GM12878 (cell line): ENCODE results near the gene LBH. TPM values are rescaled to one million over a fixed set of nuclear protein-coding genes. Genes with fewer than 3 reads are reported as not detected.

Experiments used
- ATAC-seq: fragments of 200-7000 bp; cut with Tn5 transposase; 3 replicates; pipeline ENCODE4 v1.9.1; 2020; ENCODE audit warnings: mild to moderate bottlenecking, moderate library complexity
- BruUV-seq: library from RNA; stranded (reverse); fragments of 400-500 nt; replicated peaks from 2 replicates; lab custom pipeline; 2021; lab: Mats Ljungman, UMichigan
- CTCF ChIA-PET: fragments of 300-600 bp; sonication (Branson Sonifier 250); formaldehyde crosslinking; extraction: SDS; loops from one replicate; lab custom pipeline; 2021; ENCODE audit warnings: inconsistent platforms; lab: Yijun Ruan, JAX
- POLR2A ChIA-PET: fragments of 350-600 bp; formaldehyde crosslinking; extraction: SDS; loops from one replicate; lab custom pipeline; 2021; ENCODE audit warnings: inconsistent platforms; lab: Charles Lee
- RAD21 ChIA-PET: fragments of 300-600 bp; sonication (Branson Sonifier 250); formaldehyde crosslinking; loops from one replicate; lab custom pipeline; 2023; ENCODE audit warnings: antibody characterized with exemption; ENCODE audit not compliant: unreplicated experiment; lab: Charles Lee
- SMC1A ChIA-PET: fragments of 300-600 bp; sonication (Branson Sonifier 250); formaldehyde crosslinking; loops from one replicate; lab custom pipeline; 2023; ENCODE audit not compliant: unreplicated experiment, uncharacterized antibody; lab: Charles Lee
- DNase-seq: peaks from one replicate; pipeline ENCODE4 v3.0.0-alpha.2; 2011; ENCODE audit warnings: low read depth, low spot score
- FAIRE-seq: peaks from 3 replicates; lab custom pipeline; 2011; peaks lifted over from hg19 to GRCh38; lab: Jason Lieb, UNC
- H2AFZ ChIP-seq: 2 replicates; pipeline ENCODE4 v1.6.0; 2011; ENCODE audit warnings: low read depth, low read length, control low read depth; ENCODE audit not compliant: control insufficient read depth
- H3K27ac ChIP-seq: 2 replicates; pipeline ENCODE4 v1.5.1; 2011; ENCODE audit warnings: control low read depth; ENCODE audit not compliant: control insufficient read depth, insufficient read depth
- H3K27me3 ChIP-seq, 2 experiments: replicated peaks in 1 of 2; 2 replicates each; pipeline versions ENCODE4 v1.6.0 to v1.6.1; 2011; ENCODE audit warnings: low read length in 1 of 2; ENCODE audit not compliant: control insufficient read depth in 2 of 2, insufficient read depth in 2 of 2
- H3K36me3 ChIP-seq, 2 experiments: 2 replicates each; pipeline ENCODE4 v1.5.1; 2011; ENCODE audit warnings: low read length in 1 of 2; ENCODE audit not compliant: control insufficient read depth in 2 of 2, insufficient read depth in 2 of 2
- H3K4me1 ChIP-seq: 2 replicates; pipeline ENCODE4 v1.6.1; 2011; ENCODE audit warnings: mild to moderate bottlenecking, low read length, moderate library complexity, mixed read lengths; ENCODE audit not compliant: control insufficient read depth, insufficient read depth
- H3K4me2 ChIP-seq: 2 replicates; pipeline ENCODE4 v1.6.0; 2011; ENCODE audit warnings: control low read depth; ENCODE audit not compliant: control insufficient read depth, insufficient read depth
- H3K4me3 ChIP-seq: fragments of 200-600 bp; sonication (generic); 2 replicates; pipeline ENCODE4 v1.5.1; 2016
- H3K79me2 ChIP-seq: 2 replicates; pipeline ENCODE4 v1.6.0; 2011; ENCODE audit warnings: low read length; ENCODE audit not compliant: control insufficient read depth, insufficient read depth
- H3K9ac ChIP-seq: 2 replicates; pipeline ENCODE4 v1.8.0; 2011; ENCODE audit warnings: low read length, control low read depth, mixed read lengths; ENCODE audit not compliant: control insufficient read depth, insufficient read depth
- H3K9me3 ChIP-seq: replicated peaks from 3 replicates; pipeline ENCODE4 v1.5.1; 2011; ENCODE audit warnings: mild to moderate bottlenecking, low read length; ENCODE audit not compliant: control insufficient read depth, insufficient read depth
- H4K20me1 ChIP-seq: 2 replicates; pipeline ENCODE4 v1.6.0; 2011; ENCODE audit not compliant: control insufficient read depth, insufficient read depth
- BMI1 ChIP-seq: fragments of 450-650 bp; IDR thresholded peaks from 2 replicates; pipeline ENCODE4 v1.6.1; 2016; ENCODE audit warnings: mild to moderate bottlenecking, moderate library complexity, borderline replicate concordance
- CEBPB ChIP-seq, 2 experiments: fragments of 150-350 bp in 1 of 2; IDR thresholded peaks; 2 replicates each; pipeline ENCODE4 v1.6.1; 2012 to 2014; ENCODE audit warnings: low read depth in 2 of 2, low read length in 2 of 2, borderline replicate concordance in 1 of 2, inconsistent platforms in 1 of 2
- GABPA ChIP-seq: IDR thresholded peaks from 2 replicates; pipeline ENCODE4 v1.6.1; 2014; ENCODE audit warnings: antibody characterized with exemption, low read depth, mild to moderate bottlenecking, inconsistent platforms
- RELB ChIP-seq: fragments of 450-650 bp; IDR thresholded peaks from 2 replicates; pipeline ENCODE4 v1.6.1; 2017; ENCODE audit warnings: low read depth, mild to moderate bottlenecking, moderate library complexity
- SMAD1 ChIP-seq: fragments of 450-650 bp; IDR thresholded peaks from 2 replicates; pipeline ENCODE4 v1.6.1; 2018; ENCODE audit warnings: mild to moderate bottlenecking, low read depth; ENCODE audit not compliant: partially characterized antibody
- SMARCA5 ChIP-seq: fragments of 450-650 bp; IDR thresholded peaks from 2 replicates; pipeline ENCODE4 v1.6.1; 2017; ENCODE audit warnings: mild to moderate bottlenecking
- TBL1XR1 ChIP-seq: IDR thresholded peaks from 2 replicates; pipeline ENCODE4 v1.6.1; 2012; ENCODE audit warnings: low read depth, low read length, improper control_type of control experiment
- ZNF592 ChIP-seq: fragments of 450-650 bp; IDR thresholded peaks from 2 replicates; pipeline ENCODE4 v1.6.1; 2017; ENCODE audit warnings: mild to moderate bottlenecking, moderate library complexity
- WGBS: methylation state at CpG from one replicate; pipeline ENCODE4 v1.1.6; 2016; ENCODE audit warnings: low lambda C conversion rate; ENCODE audit not compliant: insufficient replicate concordance, insufficient coverage; ENCODE audit errors: missing lambda C conversion rate; 5-methylcytosine and 5-hydroxymethylcytosine counted together
- in situ Hi-C: fragments of 300-500 bp; cut with MboI; formaldehyde crosslinking; loops from 9 replicates; pipeline ENCODE4 v1.14.3; 2018; ENCODE audit warnings: mixed read lengths
- intact Hi-C: fragments of 100-400 bp; cut with micrococcal nuclease; formaldehyde crosslinking; loops from one replicate; pipeline ENCODE4 v1.14.2; 2022; ENCODE audit not compliant: unreplicated experiment
- polyA plus RNA-seq, 11 experiments: library from polyadenylated mRNA; depleted of rRNA in 4 of 11; unstranded in 6 of 11; stranded (reverse) in 5 of 11; fragments of >200 nt; fragmentation: Nextera tagmentation in 4 of 11; fragmentation: Illumina TruSeq in 1 of 11; extraction: Ambion mirVana in 4 of 11; extraction: Trizol in 1 of 11; gene quantifications; 1 replicate in 1 of 11; 2 replicates in 10 of 11; pipeline versions ENCODE4 v1.2.1 to v1.2.3, GENCODE V29; 2011 to 2016; ENCODE audit warnings: inconsistent platforms in 2 of 11, missing spikeins in 2 of 11, low read depth in 1 of 11
- total RNA-seq, 4 experiments: library from RNA; depleted of rRNA in 3 of 4; stranded (reverse); fragments of >200 nt in 3 of 4; fragmentation: Illumina TruSeq in 1 of 4; extraction: Trizol in 1 of 4; gene quantifications; 2 replicates each; pipeline versions ENCODE4 v1.2.1 to v1.2.3, GENCODE V29; 2013 to 2021
- TF ChIP-seq, protein P1 (sequence below): fragments of 450-650 bp; IDR thresholded peaks from 2 replicates; pipeline ENCODE4 v1.6.1; 2016; ENCODE audit warnings: mild to moderate bottlenecking
- TF ChIP-seq, protein P2 (sequence below): fragments of 150-350 bp; IDR thresholded peaks from 2 replicates; pipeline ENCODE4 v1.6.1; 2016; ENCODE audit warnings: low read depth, low read length

The LBH gene
- total and polyA plus RNA-seq, 10 of the 15 experiments (the other 5 are each of a cell fraction or from before 2014, with no cell fraction given): 9.3 to 133 (median 34.1) TPM

- Histone ChIP-seq H3K79me2 (no peaks in the 10 kb centered on the region), H3K27ac (no peak overlapping the region), H3K36me3 (no peaks in the 10 kb centered on the region), H3K27me3 (no peaks in the 10 kb centered on the region)
- 86% methylated on average over 3 of the region's 3 CpGs for WGBS
- ATAC-seq (no peak), FAIRE-seq (no peak)
- TF ChIP-seq CEBPB (IDR thresholded peaks at IDR 0.05; ENCODE audit: borderline replicate concordance in 1 of 2, low read depth in 2 of 2, low read length in 2 of 2): no peak
- TF ChIP-seq BMI1: no peak
- TF ChIP-seq SMARCA5: no peak
- TF ChIP-seq, protein P1, sequence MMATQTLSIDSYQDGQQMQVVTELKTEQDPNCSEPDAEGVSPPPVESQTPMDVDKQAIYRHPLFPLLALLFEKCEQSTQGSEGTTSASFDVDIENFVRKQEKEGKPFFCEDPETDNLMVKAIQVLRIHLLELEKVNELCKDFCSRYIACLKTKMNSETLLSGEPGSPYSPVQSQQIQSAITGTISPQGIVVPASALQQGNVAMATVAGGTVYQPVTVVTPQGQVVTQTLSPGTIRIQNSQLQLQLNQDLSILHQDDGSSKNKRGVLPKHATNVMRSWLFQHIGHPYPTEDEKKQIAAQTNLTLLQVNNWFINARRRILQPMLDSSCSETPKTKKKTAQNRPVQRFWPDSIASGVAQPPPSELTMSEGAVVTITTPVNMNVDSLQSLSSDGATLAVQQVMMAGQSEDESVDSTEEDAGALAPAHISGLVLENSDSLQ: no peak
- no peak for TF ChIP-seq ZNF592
- TF ChIP-seq SMAD1: no peak
- no peak for TF ChIP-seq RELB
- no peak for TF ChIP-seq TBL1XR1
- TF ChIP-seq, protein P2, sequence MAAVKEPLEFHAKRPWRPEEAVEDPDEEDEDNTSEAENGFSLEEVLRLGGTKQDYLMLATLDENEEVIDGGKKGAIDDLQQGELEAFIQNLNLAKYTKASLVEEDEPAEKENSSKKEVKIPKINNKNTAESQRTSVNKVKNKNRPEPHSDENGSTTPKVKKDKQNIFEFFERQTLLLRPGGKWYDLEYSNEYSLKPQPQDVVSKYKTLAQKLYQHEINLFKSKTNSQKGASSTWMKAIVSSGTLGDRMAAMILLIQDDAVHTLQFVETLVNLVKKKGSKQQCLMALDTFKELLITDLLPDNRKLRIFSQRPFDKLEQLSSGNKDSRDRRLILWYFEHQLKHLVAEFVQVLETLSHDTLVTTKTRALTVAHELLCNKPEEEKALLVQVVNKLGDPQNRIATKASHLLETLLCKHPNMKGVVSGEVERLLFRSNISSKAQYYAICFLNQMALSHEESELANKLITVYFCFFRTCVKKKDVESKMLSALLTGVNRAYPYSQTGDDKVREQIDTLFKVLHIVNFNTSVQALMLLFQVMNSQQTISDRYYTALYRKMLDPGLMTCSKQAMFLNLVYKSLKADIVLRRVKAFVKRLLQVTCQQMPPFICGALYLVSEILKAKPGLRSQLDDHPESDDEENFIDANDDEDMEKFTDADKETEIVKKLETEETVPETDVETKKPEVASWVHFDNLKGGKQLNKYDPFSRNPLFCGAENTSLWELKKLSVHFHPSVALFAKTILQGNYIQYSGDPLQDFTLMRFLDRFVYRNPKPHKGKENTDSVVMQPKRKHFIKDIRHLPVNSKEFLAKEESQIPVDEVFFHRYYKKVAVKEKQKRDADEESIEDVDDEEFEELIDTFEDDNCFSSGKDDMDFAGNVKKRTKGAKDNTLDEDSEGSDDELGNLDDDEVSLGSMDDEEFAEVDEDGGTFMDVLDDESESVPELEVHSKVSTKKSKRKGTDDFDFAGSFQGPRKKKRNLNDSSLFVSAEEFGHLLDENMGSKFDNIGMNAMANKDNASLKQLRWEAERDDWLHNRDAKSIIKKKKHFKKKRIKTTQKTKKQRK: no peak
- no peak for TF ChIP-seq GABPA
- TF ChIP-seq, all 136 proteins: peak for 0
- H4K20me1 ChIP-seq: no peaks in the 10 kb centered on the region
- H3K9ac ChIP-seq: no peak overlapping the region
- BruUV-seq: no TSS peak
- ChIA-PET RAD21 (interaction anchor here (0.7 to 8.7 kb wide), 3 partner anchors 12 to 1570 kb away, joined by 3 to 50 read pairs (median 9); no protein-coding TSS in a partner anchor), CTCF (interaction anchor here (1.0 to 2.1 kb wide), 4 partner anchors 13 to 66 kb away, joined by 3 to 9 read pairs (median 4); no protein-coding TSS in a partner anchor), POLR2A (interaction anchor here (1.4 to 3.8 kb wide), 2 partner anchors 12 to 22 kb away, joined by 3 to 19 read pairs; no protein-coding TSS in a partner anchor), SMC1A (interaction anchor here (0.7 to 4.9 kb wide), 3 partner anchors 12 to 59 kb away, joined by 3 to 23 read pairs (median 13); no protein-coding TSS in a partner anchor)
- no peaks in the 10 kb centered on the region; the same call in 1 of the 2 replicates for H3K4me1 ChIP-seq
- H3K4me3 ChIP-seq: no peak overlapping the region
- H3K9me3 ChIP-seq: no peaks in the 10 kb centered on the region
- in situ Hi-C loops (no loop called here), intact Hi-C loops (no loop called here)
- no peak overlapping the region for H2AFZ ChIP-seq
- H3K4me2 ChIP-seq: no peak overlapping the region
- no peak for DNase-seq
These were observed 43.9 kb downstream of the LBH start for GRCh38 chr2:30275256-30275655.
